NT2/D1 (cell line): ENCODE data around the gene TNFRSF11A.
A peak's percentile ranks its signal among the peaks of the same experiment; 100 is the strongest.

ENCODE experiments used
- DNase-seq: peaks from one replicate; pipeline ENCODE4 v3.0.0-alpha.2; 2011; ENCODE audit warnings: low read depth, low spot score
- H3K27me3 ChIP-seq: 2 replicates; pipeline ENCODE4 v1.6.0; 2011; ENCODE audit warnings: mild to moderate bottlenecking; ENCODE audit not compliant: insufficient read length, insufficient read depth
- H3K36me3 ChIP-seq: 2 replicates; pipeline ENCODE4 v1.6.1; 2011; ENCODE audit warnings: mild to moderate bottlenecking, low read length, mixed read lengths; ENCODE audit not compliant: insufficient read depth, insufficient read length
- H3K4me1 ChIP-seq: 2 replicates; pipeline ENCODE4 v1.5.1; 2011; ENCODE audit not compliant: insufficient read depth, insufficient read length
- H3K4me3 ChIP-seq: 2 replicates; pipeline ENCODE4 v1.5.1; 2011; ENCODE audit warnings: low read depth; ENCODE audit not compliant: insufficient read length
- H3K9ac ChIP-seq: 2 replicates; pipeline ENCODE4 v1.6.0; 2011; ENCODE audit warnings: low read depth; ENCODE audit not compliant: insufficient read length
- H3K9me3 ChIP-seq: 2 replicates; pipeline ENCODE4 v1.5.1; 2011; ENCODE audit warnings: mild to moderate bottlenecking, low read length; ENCODE audit not compliant: insufficient read depth
- SUZ12 ChIP-seq: IDR thresholded peaks from 2 replicates; pipeline ENCODE4 v1.6.1; 2011; ENCODE audit not compliant: insufficient read length, insufficient read depth; ENCODE audit errors: extremely low read depth
- YY1 ChIP-seq: IDR thresholded peaks from 2 replicates; pipeline ENCODE4 v1.6.1; 2011; ENCODE audit not compliant: insufficient read length, insufficient read depth
- ZNF274 ChIP-seq: IDR thresholded peaks from 2 replicates; pipeline ENCODE4 v1.6.1; 2011; ENCODE audit warnings: mild to moderate bottlenecking, low read depth, low read length

TNFRSF11A gene

GRCh38 chr18:62364558-62364957, 39.4 kb downstream of the TNFRSF11A start:
- no peak overlapping the region for H3K9ac ChIP-seq
- H3K9me3 ChIP-seq, result no peaks in the 10 kb centered on the region
- no peaks in the 10 kb centered on the region for H3K27me3 ChIP-seq
- no peaks in the 10 kb centered on the region for H3K4me1 ChIP-seq
- no peak overlapping the region for H3K4me3 ChIP-seq
- H3K36me3 ChIP-seq, result no peaks in the 10 kb centered on the region
- TF ChIP-seq SUZ12 (no peak), ZNF274 (no peak), YY1 (no peak)
- no peak for DNase-seq

- DNase-seq, result no peak
- TF ChIP-seq ZNF274 (no peak), YY1 (no peak), SUZ12 (no peak)
- Histone ChIP-seq H3K4me3 (no peak overlapping the region), H3K9me3 (no peaks in the 10 kb centered on the region), H3K9ac (no peak overlapping the region), H3K4me1 (no peaks in the 10 kb centered on the region), H3K27me3 (no peaks in the 10 kb centered on the region), H3K36me3 (no peaks in the 10 kb centered on the region)
These were observed 40.3 kb downstream of the TNFRSF11A start for GRCh38 chr18:62365420-62365819.

GRCh38 chr18:62366992-62367391, 41.9 kb downstream of the TNFRSF11A start:
- no peaks in the 10 kb centered on the region for H3K9me3 ChIP-seq
- DNase-seq, result peak; percentile 42
- no peaks in the 10 kb centered on the region for H3K27me3 ChIP-seq
- no peaks in the 10 kb centered on the region for H3K4me1 ChIP-seq
- no peak overlapping the region for H3K4me3 ChIP-seq
- no peaks in the 10 kb centered on the region for H3K36me3 ChIP-seq
- H3K9ac ChIP-seq, result no peak overlapping the region
- TF ChIP-seq ZNF274, result no peak
- no peak for TF ChIP-seq SUZ12
- no peak for TF ChIP-seq YY1

- H3K4me3 ChIP-seq, result no peak overlapping the region
- no peaks in the 10 kb centered on the region for H3K36me3 ChIP-seq
- H3K27me3 ChIP-seq, result no peaks in the 10 kb centered on the region
- no peak overlapping the region for H3K9ac ChIP-seq
- TF ChIP-seq ZNF274 (no peak), SUZ12 (no peak)
- no peaks in the 10 kb centered on the region for H3K4me1 ChIP-seq
- no peaks in the 10 kb centered on the region for H3K9me3 ChIP-seq
- no peak for DNase-seq
These were observed 43.0 kb downstream of the TNFRSF11A start for GRCh38 chr18:62368100-62368499.

DNA sequence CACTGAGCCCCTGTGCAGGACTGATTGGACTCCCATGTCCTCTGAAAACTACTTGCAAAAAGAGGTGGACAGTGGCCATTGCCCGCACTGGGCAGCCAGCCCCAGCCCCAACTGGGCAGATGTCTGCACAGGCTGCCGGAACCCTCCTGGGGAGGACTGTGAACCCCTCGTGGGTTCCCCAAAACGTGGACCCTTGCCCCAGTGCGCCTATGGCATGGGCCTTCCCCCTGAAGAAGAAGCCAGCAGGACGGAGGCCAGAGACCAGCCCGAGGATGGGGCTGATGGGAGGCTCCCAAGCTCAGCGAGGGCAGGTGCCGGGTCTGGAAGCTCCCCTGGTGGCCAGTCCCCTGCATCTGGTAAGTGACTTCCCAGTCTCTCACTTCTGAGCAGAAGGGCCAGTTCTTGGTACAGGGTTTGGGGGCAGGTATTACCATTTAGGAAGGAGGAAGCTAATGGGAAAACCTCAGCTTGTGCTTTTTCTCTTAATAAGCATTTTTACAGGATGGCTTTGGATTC, 44.1 kb downstream of the TNFRSF11A start:
- Histone ChIP-seq H3K9ac (no peak overlapping the region), H3K27me3 (no peaks in the 10 kb centered on the region), H3K9me3 (no peaks in the 10 kb centered on the region), H3K36me3 (no peaks in the 10 kb centered on the region), H3K4me1 (no peaks in the 10 kb centered on the region), H3K4me3 (no peak overlapping the region)
- DNase-seq, result no peak
- no peak for TF ChIP-seq SUZ12
- TF ChIP-seq ZNF274, result no peak
- TF ChIP-seq YY1, result no peak

DNA sequence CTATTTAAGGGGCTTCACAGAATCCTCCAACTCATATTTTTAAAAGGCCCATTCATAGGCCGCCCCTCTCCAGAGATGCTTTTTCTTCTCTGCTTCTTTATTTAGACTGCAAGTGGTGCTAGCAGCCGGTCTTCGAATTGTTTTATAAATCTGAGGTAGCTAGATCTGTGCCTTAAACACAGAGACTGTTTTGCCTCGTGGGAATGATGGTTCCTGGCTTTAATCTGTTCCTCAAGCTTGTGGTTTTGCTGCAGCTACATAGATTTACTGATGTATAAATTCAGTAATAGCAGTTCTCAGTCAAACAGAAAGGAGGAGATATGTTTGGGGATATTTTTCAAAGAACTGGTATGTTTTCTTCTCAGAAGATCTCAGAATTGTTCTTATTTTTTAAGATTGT, 45.3 kb downstream of the TNFRSF11A start:
- no peaks in the 10 kb centered on the region for H3K27me3 ChIP-seq
- H3K9me3 ChIP-seq, result no peaks in the 10 kb centered on the region
- H3K4me3 ChIP-seq, result no peak overlapping the region
- H3K9ac ChIP-seq, result no peak overlapping the region
- no peak for DNase-seq
- no peaks in the 10 kb centered on the region for H3K4me1 ChIP-seq
- TF ChIP-seq YY1 (no peak), ZNF274 (no peak), SUZ12 (no peak)
- H3K36me3 ChIP-seq, result no peaks in the 10 kb centered on the region

DNA sequence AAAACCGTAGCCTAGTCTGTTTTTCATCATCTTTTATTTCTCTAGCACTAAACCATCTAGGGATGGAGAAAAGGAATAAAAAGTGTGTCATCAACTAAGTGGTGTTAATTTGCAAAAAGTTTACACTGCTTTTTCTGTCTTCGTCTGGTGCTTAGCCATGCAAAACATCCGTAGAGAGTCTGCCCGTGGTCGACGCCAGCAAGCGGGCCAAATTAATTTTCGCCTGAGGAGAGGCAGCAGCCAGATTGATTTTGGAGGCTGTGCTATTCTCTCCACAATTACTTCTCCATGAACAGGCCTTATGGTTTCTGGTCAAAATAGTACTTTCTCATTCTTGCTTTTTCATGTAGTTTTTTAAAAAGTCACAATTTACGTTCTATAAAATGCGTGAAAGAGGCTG, 46.3 kb downstream of the TNFRSF11A start:
- Histone ChIP-seq H3K9me3 (no peaks in the 10 kb centered on the region), H3K36me3 (no peaks in the 10 kb centered on the region), H3K27me3 (no peaks in the 10 kb centered on the region), H3K4me3 (no peak overlapping the region), H3K9ac (no peak overlapping the region), H3K4me1 (no peaks in the 10 kb centered on the region)
- TF ChIP-seq YY1, result no peak
- TF ChIP-seq ZNF274, result no peak
- no peak for TF ChIP-seq SUZ12
- DNase-seq, result no peak

DNA sequence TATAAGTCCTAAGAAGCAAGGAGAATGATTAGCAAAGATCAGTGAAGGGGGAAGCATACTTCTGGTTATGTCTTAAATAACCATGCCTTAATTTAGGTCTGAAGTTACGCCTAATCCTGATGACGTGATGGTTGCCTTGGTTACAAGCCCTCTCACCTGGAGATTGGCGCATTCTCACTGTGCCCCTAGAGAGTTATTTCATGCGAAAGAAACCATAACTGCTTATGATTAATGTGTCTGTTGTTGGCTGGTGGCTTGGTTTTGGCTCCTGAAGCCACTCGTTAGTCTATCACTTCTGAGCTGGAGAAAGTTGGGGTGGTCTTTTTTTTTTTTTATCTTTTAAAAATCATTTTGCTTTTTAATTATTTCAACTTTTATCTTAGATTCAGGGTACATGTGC, 47.0 kb downstream of the TNFRSF11A start:
- TF ChIP-seq YY1 (no peak), ZNF274 (no peak), SUZ12 (no peak)
- H3K4me3 ChIP-seq, result no peak overlapping the region
- H3K9me3 ChIP-seq, result no peaks in the 10 kb centered on the region
- H3K9ac ChIP-seq, result no peak overlapping the region
- no peaks in the 10 kb centered on the region for H3K27me3 ChIP-seq
- DNase-seq, result no peak
- H3K36me3 ChIP-seq, result no peaks in the 10 kb centered on the region
- H3K4me1 ChIP-seq, result no peaks in the 10 kb centered on the region
